PC-3 (cell line): ENCODE results near the gene DNAH2. TPM values are rescaled to one million over a fixed set of nuclear protein-coding genes. Genes with fewer than 3 reads are reported as not detected.

ENCODE experiments used
- ATAC-seq: fragments of 200-7000 bp; cut with Tn5 transposase; 2 replicates; pipeline ENCODE4 v1.9.1; 2020; ENCODE audit warnings: mild to moderate bottlenecking, moderate library complexity
- BruUV-seq: library from RNA; stranded (reverse); fragments of 400-500 nt; replicated peaks from 2 replicates; lab custom pipeline; 2021; lab: Mats Ljungman, UMichigan
- CTCF ChIA-PET: fragments of 300-600 bp; sonication (Branson Sonifier 250); formaldehyde crosslinking; loops from one replicate; lab custom pipeline; 2022; ENCODE audit warnings: antibody characterized with exemption; lab: Charles Lee
- POLR2A ChIA-PET: fragments of 300-600 bp; sonication (Branson Sonifier 250); formaldehyde crosslinking; loops from one replicate; lab custom pipeline; 2022; ENCODE audit warnings: antibody characterized with exemption; ENCODE audit not compliant: unreplicated experiment; lab: Charles Lee
- DNase-seq: peaks from one replicate; pipeline ENCODE4 v3.0.0-alpha.2; 2015
- H2AFZ ChIP-seq: fragments of 300-600 bp; sonication (generic); 2 replicates; pipeline ENCODE4 v1.6.0; 2016; ENCODE audit warnings: antibody characterized with exemption, low read length
- H3F3A ChIP-seq: fragments of 300-600 bp; sonication (generic); one replicate; pipeline ENCODE4 v1.6.0; 2017; ENCODE audit warnings: antibody characterized with exemption, low read length, control low read depth, mild to moderate bottlenecking; ENCODE audit not compliant: unreplicated experiment
- H3K27ac ChIP-seq: fragments of 300-600 bp; sonication (generic); 2 replicates; pipeline ENCODE4 v1.5.1; 2016; ENCODE audit warnings: mild to moderate bottlenecking, low read length
- H3K27me3 ChIP-seq: fragments of 300-600 bp; sonication (generic); 2 replicates; pipeline ENCODE4 v1.6.1; 2016; ENCODE audit warnings: low read length, mixed read lengths
- H3K36me3 ChIP-seq: fragments of 300-600 bp; sonication (generic); 2 replicates; pipeline ENCODE4 v1.6.1; 2016; ENCODE audit warnings: low read depth, mixed run types, low read length, mixed read lengths
- H3K4me1 ChIP-seq: fragments of 300-600 bp; sonication (generic); 2 replicates; pipeline ENCODE4 v1.5.1; 2016; ENCODE audit warnings: low read length; ENCODE audit not compliant: insufficient read depth
- H3K4me2 ChIP-seq: fragments of 300-600 bp; sonication (generic); 2 replicates; pipeline ENCODE4 v1.6.0; 2016; ENCODE audit warnings: low read length
- H3K4me3 ChIP-seq: fragments of 300-600 bp; sonication (generic); 2 replicates; pipeline ENCODE4 v1.5.1; 2016; ENCODE audit warnings: mild to moderate bottlenecking, low read length, mixed read lengths
- H3K79me2 ChIP-seq: fragments of 300-600 bp; sonication (generic); 2 replicates; pipeline ENCODE4 v1.6.1; 2017; ENCODE audit warnings: low read length, mixed read lengths
- H3K9ac ChIP-seq: fragments of 300-600 bp; sonication (generic); 2 replicates; pipeline ENCODE4 v1.6.0; 2016; ENCODE audit warnings: mild to moderate bottlenecking, low read length
- H3K9me2 ChIP-seq: fragments of 300-600 bp; sonication (generic); replicated peaks from 2 replicates; pipeline ENCODE4 v1.6.1; 2016; ENCODE audit warnings: mixed run types, low read length, mixed read lengths
- H3K9me3 ChIP-seq: fragments of 300-600 bp; sonication (generic); 2 replicates; pipeline ENCODE4 v1.6.1; 2016; ENCODE audit warnings: low read length, mixed read lengths
- H4K20me1 ChIP-seq: fragments of 300-600 bp; sonication (generic); 2 replicates; pipeline ENCODE4 v1.6.1; 2016; ENCODE audit warnings: low read length, mixed read lengths
- EZH2 ChIP-seq: fragments of 300-600 bp; sonication (generic); IDR thresholded peaks from one replicate; pipeline ENCODE4 v1.6.1; 2017; ENCODE audit warnings: antibody characterized with exemption, mild to moderate bottlenecking, low read length; ENCODE audit not compliant: unreplicated experiment
- EZH2phosphoT487 ChIP-seq: fragments of 300-600 bp; sonication (generic); IDR thresholded peaks from 2 replicates; pipeline ENCODE4 v1.6.1; 2018; ENCODE audit warnings: mild to moderate bottlenecking, antibody characterized with exemption, low read length, borderline replicate concordance
- intact Hi-C: fragments of 100-400 bp; cut with micrococcal nuclease; formaldehyde crosslinking; loops from 2 replicates; pipeline ENCODE4 v1.9.0; 2023
- total RNA-seq: library from RNA; depleted of rRNA; stranded (reverse); fragments of >200 nt; gene quantifications from 2 replicates; pipeline ENCODE4 v1.2.3, GENCODE V29; 2014
- TF ChIP-seq, protein P1 (sequence below): fragments of 300-600 bp; sonication (generic); conservative IDR thresholded peaks from 2 replicates; pipeline ENCODE4 v1.5.1; 2017; ENCODE audit warnings: antibody characterized with exemption, low read depth, mild to moderate bottlenecking, low read length

The DNAH2 gene
- total RNA-seq, 1 experiment from 2014 or later, result 0.62 TPM

GRCh38 chr17:7822126-7822525, 104.6 kb downstream of the DNAH2 start:
- no peaks in the 10 kb centered on the region for H3K27me3 ChIP-seq
- ATAC-seq (no peak), DNase-seq (no peak)
- no TSS peak for BruUV-seq
- no peaks in the 10 kb centered on the region for H3K36me3 ChIP-seq
- no peaks in the 10 kb centered on the region for H3K9me3 ChIP-seq
- H3K27ac ChIP-seq, result no peak overlapping the region
- ChIA-PET POLR2A (no interaction called here), CTCF (no interaction called here)
- no peak overlapping the region for H2AFZ ChIP-seq
- H3K4me2 ChIP-seq, result no peak overlapping the region
- no peak for TF ChIP-seq EZH2phosphoT487
- TF ChIP-seq EZH2, result no peak
- TF ChIP-seq, protein P1, sequence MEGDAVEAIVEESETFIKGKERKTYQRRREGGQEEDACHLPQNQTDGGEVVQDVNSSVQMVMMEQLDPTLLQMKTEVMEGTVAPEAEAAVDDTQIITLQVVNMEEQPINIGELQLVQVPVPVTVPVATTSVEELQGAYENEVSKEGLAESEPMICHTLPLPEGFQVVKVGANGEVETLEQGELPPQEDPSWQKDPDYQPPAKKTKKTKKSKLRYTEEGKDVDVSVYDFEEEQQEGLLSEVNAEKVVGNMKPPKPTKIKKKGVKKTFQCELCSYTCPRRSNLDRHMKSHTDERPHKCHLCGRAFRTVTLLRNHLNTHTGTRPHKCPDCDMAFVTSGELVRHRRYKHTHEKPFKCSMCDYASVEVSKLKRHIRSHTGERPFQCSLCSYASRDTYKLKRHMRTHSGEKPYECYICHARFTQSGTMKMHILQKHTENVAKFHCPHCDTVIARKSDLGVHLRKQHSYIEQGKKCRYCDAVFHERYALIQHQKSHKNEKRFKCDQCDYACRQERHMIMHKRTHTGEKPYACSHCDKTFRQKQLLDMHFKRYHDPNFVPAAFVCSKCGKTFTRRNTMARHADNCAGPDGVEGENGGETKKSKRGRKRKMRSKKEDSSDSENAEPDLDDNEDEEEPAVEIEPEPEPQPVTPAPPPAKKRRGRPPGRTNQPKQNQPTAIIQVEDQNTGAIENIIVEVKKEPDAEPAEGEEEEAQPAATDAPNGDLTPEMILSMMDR, result no peak
- H4K20me1 ChIP-seq, result no peaks in the 10 kb centered on the region
- H3K9me2 ChIP-seq, result no peaks in the 10 kb centered on the region
- H3K4me3 ChIP-seq, result no peak overlapping the region
- H3K9ac ChIP-seq, result no peak overlapping the region
- no peaks in the 10 kb centered on the region for H3K79me2 ChIP-seq
- H3F3A ChIP-seq, result no peaks in the 10 kb centered on the region
- no peaks in the 10 kb centered on the region for H3K4me1 ChIP-seq
- intact Hi-C loops, result loop anchor here (1.0 to 5.0 kb wide), 2 partner anchors 29 to 75 kb away; no protein-coding TSS in a partner anchor

DNA sequence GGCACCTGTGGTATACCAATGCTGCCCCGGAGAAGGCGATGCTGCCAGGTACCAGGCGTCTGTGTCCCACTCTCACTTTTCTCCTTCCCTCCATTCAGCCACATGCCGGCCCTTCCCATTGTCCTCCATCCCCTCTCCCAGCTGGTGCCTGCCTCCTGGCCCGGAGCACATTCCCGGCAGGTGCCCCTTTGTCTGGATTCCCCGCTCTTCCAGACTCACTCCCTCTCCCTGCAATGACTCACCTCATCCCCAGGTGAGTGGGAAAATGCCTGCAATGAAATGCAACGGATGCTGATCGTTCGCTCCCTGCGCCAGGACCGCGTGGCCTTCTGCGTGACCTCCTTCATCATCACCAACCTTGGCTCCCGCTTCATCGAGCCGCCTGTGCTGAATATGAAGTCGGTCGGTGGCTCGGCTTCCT, 106.0 kb downstream of the DNAH2 start:
- Histone ChIP-seq H3K27ac (no peak overlapping the region), H3K9ac (no peak overlapping the region), H3F3A (no peaks in the 10 kb centered on the region), H3K27me3 (no peaks in the 10 kb centered on the region), H3K9me2 (no peaks in the 10 kb centered on the region), H3K36me3 (no peaks in the 10 kb centered on the region), H3K4me2 (no peak overlapping the region), H3K4me3 (no peak overlapping the region), H3K4me1 (no peaks in the 10 kb centered on the region), H2AFZ (no peak overlapping the region), H3K79me2 (no peaks in the 10 kb centered on the region), H3K9me3 (no peaks in the 10 kb centered on the region), H4K20me1 (no peaks in the 10 kb centered on the region)
- ChIA-PET CTCF (interaction anchor here (0.6 kb wide), 1 partner anchor 89 kb away, joined by 3 read pairs; no protein-coding TSS in a partner anchor), POLR2A (no interaction called here)
- no peak for ATAC-seq
- no peak for DNase-seq
- TF ChIP-seq EZH2phosphoT487, result no peak
- TF ChIP-seq EZH2, result no peak
- TF ChIP-seq, protein P1, result no peak
- intact Hi-C loops, result loop anchor here (5.0 kb wide), 1 partner anchor 76 kb away; no protein-coding TSS in a partner anchor
- no TSS peak for BruUV-seq
